Measurements from ENCODE around the gene ARFGAP3.

Gene ARFGAP3

DNA sequence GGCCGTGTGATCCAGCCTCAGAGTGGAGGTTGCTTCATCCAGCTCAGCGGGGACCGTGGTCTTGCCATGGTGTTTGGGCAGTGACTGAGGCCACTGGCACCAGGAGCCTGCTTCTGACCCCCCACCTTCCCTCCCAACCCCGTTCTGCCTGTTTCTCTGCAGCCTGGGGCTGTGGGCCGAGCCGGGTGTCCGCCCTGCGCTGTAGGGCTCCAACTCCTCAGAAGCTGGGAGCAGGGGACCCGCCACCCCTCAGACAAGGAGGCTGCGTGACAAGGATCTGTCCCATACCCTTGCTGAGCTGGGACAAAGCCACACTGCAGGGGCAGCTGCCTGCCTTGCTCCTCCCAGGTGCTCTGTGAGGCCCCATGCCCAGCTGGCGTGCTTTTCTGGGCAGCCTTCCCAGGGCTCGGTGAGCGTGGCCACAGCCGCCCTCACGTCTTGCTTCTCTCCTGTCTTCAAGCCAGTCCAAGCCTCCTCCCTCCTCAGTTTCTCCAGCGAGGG lies 11.7 kb upstream of the ARFGAP3 start:
- in situ Hi-C loops (cut with HindIII; ENCODE audit: low pct_ligation_motif_present, low sequenced_read_pairs): no loop called here
- no peak overlapping the region for H3K27ac ChIP-seq
- H3K4me3 ChIP-seq (ENCODE audit: low read depth, low read length): no peak overlapping the region
- peaks cover 13% of the 10 kb centered on the region for H3K36me3 ChIP-seq (replicated peaks)
- TF ChIP-seq, protein P1, sequence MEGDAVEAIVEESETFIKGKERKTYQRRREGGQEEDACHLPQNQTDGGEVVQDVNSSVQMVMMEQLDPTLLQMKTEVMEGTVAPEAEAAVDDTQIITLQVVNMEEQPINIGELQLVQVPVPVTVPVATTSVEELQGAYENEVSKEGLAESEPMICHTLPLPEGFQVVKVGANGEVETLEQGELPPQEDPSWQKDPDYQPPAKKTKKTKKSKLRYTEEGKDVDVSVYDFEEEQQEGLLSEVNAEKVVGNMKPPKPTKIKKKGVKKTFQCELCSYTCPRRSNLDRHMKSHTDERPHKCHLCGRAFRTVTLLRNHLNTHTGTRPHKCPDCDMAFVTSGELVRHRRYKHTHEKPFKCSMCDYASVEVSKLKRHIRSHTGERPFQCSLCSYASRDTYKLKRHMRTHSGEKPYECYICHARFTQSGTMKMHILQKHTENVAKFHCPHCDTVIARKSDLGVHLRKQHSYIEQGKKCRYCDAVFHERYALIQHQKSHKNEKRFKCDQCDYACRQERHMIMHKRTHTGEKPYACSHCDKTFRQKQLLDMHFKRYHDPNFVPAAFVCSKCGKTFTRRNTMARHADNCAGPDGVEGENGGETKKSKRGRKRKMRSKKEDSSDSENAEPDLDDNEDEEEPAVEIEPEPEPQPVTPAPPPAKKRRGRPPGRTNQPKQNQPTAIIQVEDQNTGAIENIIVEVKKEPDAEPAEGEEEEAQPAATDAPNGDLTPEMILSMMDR (IDR thresholded peaks at IDR 0.05; ENCODE audit: low read depth, low read length, missing control alignments): no peak
- H3K27me3 ChIP-seq (replicated peaks): no peaks in the 10 kb centered on the region
- DNase-seq: no peak

DNA sequence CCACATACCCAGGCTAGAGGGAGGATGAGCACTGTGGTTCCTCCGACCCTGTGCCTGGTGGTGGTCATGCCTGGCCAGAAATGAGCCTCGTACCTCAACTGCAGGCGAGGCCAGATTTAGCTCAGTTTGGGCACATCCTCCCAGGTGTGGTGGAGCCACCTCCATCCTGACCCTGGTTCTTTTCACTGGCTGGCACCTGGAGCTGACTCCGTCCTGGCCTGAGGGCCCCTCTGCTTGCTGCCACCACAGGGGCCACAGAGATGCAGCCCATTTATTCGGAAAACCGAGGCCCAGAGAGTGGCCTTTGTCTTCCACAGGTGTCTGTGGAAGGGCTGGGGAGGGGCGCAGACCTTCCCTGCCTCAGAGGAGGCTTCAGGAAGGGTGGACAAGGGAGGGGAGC lies 9.0 kb upstream of the ARFGAP3 start:
- no peak for DNase-seq
- H3K27ac ChIP-seq: no peak overlapping the region
- H3K27me3 ChIP-seq (replicated peaks): no peaks in the 10 kb centered on the region
- in situ Hi-C loops (cut with HindIII; ENCODE audit: low pct_ligation_motif_present, low sequenced_read_pairs): no loop called here
- TF ChIP-seq, protein P1 (IDR thresholded peaks at IDR 0.05; ENCODE audit: low read depth, low read length, missing control alignments): no peak
- H3K4me3 ChIP-seq (ENCODE audit: low read depth, low read length): no peak overlapping the region
- H3K36me3 ChIP-seq (replicated peaks): peaks cover 1% of the 10 kb centered on the region

DNA sequence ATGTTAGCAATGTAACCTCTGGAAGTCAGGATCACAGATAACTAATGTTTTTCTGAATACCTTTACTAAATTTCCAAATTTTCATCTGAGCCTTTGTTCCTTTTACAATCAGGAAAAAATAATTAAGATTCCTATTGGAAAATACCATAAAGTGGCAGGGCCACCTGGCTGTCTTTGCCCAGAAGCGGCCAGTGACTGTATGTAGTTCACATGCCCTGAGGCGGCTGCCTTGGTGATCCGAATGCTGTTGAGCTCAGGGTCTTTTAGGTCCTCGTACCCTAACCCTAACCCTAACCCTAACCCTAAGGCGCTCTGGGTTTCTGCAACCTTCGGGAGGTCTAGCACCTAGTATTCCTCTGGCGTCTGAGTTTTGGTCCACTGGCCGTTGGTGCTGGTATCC lies 8.5 kb upstream of the ARFGAP3 start:
- H3K27ac ChIP-seq: no peak overlapping the region
- in situ Hi-C loops (cut with HindIII; ENCODE audit: low pct_ligation_motif_present, low sequenced_read_pairs): no loop called here
- TF ChIP-seq, protein P1 (IDR thresholded peaks at IDR 0.05; ENCODE audit: low read depth, low read length, missing control alignments): no peak
- no peaks in the 10 kb centered on the region for H3K36me3 ChIP-seq (replicated peaks)
- H3K4me3 ChIP-seq (ENCODE audit: low read depth, low read length): no peak overlapping the region
- DNase-seq: no peak
- H3K27me3 ChIP-seq (replicated peaks): no peaks in the 10 kb centered on the region

DNA sequence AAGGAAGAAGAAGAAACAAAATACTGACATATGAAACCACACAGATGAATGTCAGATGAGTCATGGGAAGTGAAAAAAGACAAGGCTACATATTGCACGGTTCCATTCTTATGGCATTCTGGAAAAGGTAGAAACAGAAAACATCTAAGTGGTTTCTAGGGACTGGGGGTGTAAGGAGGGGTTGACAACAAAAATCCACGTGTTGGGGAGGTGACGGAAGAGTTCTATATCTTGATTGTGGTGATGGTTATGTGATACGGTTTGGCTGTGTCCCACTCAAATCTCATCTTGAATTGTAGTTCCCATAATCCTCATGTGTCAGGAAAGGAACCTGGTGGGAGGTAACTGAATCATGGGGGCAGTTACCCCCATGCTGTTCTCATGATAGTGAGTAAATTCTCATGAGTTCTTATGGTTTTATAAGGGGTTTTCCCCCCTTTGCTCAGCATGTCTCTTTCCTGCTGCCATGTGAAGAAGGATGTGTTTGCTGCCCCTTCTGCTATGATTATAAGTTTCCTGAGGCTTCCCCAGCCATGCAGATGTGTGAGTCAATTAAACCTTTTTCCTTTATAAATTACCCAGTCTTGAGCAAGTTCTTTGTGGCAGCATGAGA lies 6.4 kb upstream of the ARFGAP3 start:
- Histone ChIP-seq H3K27me3 (replicated peaks) (no peaks in the 10 kb centered on the region), H3K27ac (peak overlapping the region; percentile 91), H3K4me3 (ENCODE audit: low read depth, low read length) (no peak overlapping the region), H3K36me3 (replicated peaks) (no peaks in the 10 kb centered on the region)
- in situ Hi-C loops (cut with HindIII; ENCODE audit: low pct_ligation_motif_present, low sequenced_read_pairs): no loop called here
- DNase-seq: peak; percentile 84
- TF ChIP-seq, protein P1 (IDR thresholded peaks at IDR 0.05; ENCODE audit: low read depth, low read length, missing control alignments): no peak

DNA sequence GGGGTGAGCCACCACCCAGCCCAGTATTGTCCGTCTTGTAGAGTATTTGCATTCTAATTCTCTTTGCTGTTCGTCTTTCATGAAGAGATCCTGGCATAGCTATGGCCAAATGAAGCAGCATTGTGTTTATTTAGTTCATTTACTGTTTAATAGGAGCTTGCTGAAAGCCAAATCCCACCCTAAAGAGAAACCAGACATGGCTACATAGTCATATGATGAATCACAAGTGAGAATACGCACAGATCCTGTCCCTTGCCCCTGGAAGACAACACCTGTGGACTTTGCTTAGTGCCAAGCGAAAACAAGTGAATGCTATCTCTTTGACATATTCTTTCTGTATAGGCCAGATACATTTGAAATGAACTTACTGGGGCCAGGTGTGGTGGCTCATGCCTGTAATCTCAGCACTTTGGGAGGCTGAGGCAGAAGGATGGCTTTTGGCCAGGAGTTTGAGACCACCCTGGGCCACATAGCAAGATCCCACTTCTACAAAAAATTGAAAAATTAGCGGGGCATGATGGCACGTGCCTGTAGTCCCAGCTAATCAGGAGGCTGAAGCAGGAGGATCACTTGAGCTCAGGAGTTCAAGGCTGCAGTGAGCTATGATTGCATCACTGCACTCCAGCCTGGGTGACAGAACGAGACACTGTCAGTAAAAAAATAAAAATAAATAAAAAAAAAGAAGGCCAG lies 5.1 kb upstream of the ARFGAP3 start:
- Histone ChIP-seq H3K27me3 (replicated peaks) (no peaks in the 10 kb centered on the region), H3K36me3 (replicated peaks) (no peaks in the 10 kb centered on the region), H3K27ac (peak overlapping the region; percentile 91), H3K4me3 (ENCODE audit: low read depth, low read length) (no peak overlapping the region)
- TF ChIP-seq, protein P1 (IDR thresholded peaks at IDR 0.05; ENCODE audit: low read depth, low read length, missing control alignments): no peak
- in situ Hi-C loops (cut with HindIII; ENCODE audit: low pct_ligation_motif_present, low sequenced_read_pairs): no loop called here
- DNase-seq: peak; percentile 60

All from brain microvascular endothelial cell (primary cell).